GM19239 (cell line): ENCODE results near the gene FHIT.
"Not testable (repeated sequence)": the region's sequence is repeated elsewhere in the genome, so short reads cannot be mapped to it uniquely, and the experiment has no call there.

ENCODE experiments used
- DNase-seq: peaks from one replicate; pipeline ENCODE4 v3.0.0; 2011; ENCODE audit warnings: low spot score; ENCODE audit not compliant: insufficient read length
- FAIRE-seq: peaks from 2 replicates; lab custom pipeline; 2011; peaks lifted over from hg19 to GRCh38; lab: Jason Lieb, UNC

Gene FHIT

DNA sequence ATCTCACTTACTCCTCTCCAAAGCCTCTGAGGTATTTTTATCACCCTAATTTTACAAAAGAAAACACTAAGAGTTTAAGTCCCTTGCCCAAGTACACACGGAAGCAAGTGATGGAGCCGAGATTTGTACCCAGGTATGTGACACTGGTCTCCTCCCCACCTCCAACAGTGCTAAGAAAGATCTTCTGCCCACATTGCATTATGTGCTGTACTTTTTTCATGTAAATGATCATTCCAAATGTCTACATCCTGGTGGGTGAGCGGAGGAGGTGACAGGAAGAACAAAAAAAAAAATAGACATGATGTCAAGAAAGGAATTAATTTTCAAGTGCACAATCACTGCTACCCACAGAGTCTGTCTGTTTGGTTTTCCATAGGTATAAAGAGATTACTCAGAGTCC lies 694.1 kb downstream of the FHIT start:
- FAIRE-seq: no peak

DNA sequence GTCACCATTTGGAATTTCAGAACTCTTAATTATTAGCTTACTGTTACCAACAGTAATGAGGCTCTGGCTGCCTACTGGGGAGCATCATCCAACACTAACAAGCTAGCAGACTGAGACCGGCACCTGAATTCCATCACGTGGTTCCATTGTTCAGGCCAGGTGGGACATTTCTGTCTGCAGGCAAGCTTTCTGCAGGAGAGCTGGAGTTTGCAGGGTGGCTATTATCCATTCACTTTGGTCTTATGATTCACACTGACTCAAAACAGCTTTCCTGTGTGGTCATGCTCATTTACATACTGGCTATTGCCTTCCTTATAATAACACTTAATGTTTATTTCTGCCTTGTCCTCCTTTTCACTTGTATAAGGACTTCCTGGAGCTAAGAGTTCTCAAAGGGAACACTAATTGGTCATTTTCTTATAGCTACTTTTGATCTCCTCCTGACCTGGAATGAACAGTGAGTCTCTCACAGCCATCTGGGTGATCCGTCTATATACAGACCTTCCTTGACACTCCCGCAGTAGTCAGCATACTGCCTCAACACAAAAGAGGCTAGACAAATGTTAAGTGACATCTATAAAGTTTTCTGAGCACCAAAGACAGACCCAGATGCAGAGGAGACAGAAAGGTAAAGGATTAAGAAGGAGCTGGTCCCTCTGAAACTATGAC lies 695.4 kb downstream of the FHIT start:
- DNase-seq (peak; percentile 18), FAIRE-seq (peak; percentile 79)

More for the DNA sequence above, 694.1 kb downstream of the FHIT start:
- no peak for DNase-seq

DNA sequence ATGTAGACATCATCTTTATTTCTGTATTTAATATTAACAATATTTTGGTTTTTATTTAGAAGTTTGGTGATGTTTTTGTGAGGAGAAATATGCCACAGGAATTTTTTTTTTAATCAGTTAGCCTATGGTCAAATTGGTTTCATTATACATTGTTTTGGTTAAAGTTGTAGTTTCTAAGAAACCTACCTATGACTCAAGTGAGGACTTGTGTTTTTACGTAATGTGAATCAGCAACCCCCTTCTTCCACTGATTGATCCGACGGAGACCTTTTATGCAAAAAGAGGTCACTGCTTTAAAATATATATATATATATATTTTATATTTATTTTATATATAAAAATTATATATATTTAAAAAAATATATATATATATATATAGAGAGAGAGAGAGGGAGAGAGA lies 698.1 kb downstream of the FHIT start:
- no peak for DNase-seq
- FAIRE-seq: no peak

DNA sequence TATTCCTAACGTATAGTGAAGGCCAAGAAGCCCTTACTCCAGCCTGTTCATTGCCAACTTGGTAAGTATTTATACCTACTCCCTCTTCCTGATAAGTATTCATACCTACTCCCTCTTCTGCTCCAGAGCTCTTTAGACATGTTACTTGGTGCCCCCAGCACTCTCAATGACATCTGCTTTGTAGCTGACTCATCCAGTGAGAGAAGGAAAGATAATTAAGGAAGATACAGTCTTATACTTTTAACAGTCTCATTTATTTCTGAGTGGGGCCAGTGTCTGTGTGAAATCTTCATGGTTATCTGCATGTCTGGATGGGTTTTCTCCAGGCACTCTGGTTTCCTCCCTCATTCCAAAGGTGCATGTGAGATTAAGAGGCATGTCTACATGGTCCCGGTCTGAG lies 698.7 kb downstream of the FHIT start:
- FAIRE-seq: no peak
- DNase-seq: no peak

DNA sequence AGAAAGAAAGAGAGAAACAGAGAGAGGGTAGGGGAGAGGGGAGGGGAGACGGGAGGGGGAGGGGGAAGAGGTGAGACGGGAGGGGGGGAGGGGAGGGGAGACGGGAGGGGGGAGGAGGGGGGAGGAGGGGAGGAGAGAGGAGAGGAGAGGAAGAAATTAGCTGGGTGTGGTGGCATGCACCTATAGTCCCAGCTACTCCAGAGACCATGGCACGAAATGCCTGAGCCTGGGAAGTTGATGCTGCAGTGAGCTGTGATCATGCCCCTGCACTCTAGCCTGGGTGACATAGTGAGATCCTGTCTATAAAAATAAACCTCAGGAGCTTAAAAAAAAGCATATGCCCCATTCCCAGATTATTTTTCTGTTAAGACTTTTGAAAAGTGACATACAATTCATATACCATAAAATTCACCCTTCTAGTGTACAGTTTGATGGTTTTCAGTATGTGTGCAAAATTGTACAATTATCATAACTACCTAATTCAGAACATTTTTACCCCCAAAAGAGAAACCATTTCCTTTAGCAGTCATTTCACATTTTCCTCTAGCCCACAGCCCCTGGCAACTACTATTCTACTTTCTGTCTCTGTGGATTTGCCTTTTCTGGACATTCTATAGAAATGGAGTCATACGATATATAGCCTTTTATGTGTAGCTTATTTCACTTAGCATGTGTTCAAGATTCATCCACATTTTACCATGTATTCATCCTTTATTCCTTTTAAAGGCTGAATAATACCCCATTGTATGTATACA lies 699.6 kb downstream of the FHIT start:
- FAIRE-seq: no peak
- no peak for DNase-seq

DNA sequence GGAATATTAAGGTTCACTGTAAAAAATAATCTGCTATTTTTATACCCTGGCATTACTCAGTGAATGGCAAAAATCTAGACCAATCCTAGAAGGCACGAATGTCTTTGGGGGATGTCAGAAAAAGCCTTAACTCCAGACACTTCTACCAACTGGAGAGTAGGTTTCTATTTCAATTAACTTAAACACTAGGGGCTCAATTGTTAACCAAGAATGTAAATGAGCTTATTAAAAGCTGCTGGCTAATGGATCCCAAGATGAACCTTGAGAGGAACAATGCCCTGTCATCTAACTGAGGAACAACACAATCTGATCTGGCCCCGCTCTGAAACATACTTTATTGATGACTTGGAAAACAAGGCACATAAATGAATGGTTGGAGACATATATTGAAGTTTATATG lies 701.4 kb downstream of the FHIT start:
- DNase-seq (no peak), FAIRE-seq (no peak)

DNA sequence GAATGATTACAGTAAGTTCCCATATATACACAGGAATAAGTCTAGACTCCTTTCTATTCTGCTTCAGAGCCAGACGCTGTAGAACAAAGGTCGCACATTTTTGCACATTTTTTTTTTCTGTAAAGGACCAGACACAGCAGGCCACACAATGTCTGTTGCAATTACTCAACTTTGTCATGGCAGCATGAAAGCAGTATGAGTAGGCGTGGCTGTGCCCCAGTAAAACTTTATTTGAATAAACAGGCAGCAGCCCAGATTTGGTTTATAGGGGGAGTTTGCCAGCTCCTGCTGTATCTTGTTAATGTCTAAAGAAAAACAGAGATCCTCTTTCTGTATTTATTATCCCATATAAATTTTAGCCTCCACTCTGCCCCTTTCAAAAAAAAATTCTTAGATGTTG lies 708.3 kb downstream of the FHIT start:
- DNase-seq: no peak
- FAIRE-seq: no peak

DNA sequence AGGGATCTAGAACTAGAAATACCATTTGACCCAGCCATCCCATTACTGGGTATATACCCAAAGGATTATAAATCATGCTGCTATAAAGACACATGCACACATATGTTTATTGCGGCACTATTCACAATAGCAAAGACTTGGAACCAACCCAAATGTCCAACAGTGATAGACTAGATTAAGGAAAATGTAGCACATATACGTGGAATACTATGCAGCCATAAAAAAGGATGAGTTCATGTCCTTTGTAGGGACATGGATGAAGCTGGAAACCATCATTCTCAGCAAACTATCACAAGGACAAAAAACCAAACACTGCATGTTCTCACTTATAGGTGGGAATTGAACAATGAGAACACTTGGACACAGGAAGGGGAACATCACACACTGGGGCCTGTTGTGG lies 711.9 kb downstream of the FHIT start:
- FAIRE-seq, DNase-seq: not testable (repeated sequence)

DNA sequence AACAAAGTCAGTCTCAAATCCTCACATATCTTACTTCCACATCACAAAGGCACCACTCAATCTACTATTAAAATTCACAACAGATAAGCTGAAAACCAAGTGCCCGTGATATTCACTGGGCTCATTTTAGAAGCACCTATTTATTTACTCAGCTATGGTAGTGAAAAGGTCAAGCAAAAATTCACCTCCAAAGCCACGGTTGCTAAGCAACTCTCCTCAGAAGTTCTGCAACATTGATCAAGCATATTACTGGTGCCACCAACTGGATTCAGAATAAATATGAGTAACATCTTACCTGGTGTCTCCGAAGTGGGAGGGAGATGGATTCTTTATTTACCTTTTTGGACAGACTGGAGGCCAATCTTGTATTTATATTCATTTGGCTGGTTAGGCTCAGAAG lies 714.8 kb downstream of the FHIT start:
- no peak for DNase-seq
- FAIRE-seq: no peak

DNA sequence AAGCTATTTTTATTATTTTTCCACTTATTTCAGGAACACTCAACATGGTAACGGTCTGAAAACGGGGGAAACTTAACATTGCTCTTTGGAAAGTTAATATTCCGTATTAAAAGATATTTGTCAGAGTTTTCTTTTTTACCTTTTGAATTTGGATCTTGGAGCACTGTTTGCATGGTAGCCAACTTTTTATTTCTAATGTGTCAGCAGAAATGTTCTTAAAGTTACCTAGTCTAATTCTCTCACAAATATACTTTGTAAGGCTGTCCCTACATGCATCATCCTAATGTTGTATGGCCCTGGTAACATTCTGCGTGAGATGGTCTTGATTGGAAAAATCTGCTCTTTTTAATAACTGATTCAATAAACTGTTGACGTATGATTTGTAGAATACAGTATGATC lies 719.5 kb downstream of the FHIT start:
- no peak for FAIRE-seq
- DNase-seq: no peak

DNA sequence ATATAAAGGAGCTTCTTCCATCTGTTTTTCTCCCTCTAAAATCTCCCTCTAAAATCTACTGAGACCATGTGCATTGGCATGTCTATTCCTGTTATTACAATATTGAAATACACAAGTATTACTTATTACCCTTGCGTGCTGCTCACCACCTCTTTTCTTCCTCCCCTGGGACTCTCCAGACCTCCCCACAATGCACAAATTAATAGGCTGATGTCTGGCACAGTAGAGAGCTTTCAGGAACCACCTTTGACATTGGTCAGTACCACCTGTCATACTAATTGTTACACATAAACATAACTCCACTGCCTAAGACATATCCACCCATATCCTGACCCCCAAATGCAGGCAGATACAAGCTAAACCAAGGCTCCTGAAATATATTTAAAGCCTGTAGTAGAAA lies 722.6 kb downstream of the FHIT start:
- FAIRE-seq: no peak

DNA sequence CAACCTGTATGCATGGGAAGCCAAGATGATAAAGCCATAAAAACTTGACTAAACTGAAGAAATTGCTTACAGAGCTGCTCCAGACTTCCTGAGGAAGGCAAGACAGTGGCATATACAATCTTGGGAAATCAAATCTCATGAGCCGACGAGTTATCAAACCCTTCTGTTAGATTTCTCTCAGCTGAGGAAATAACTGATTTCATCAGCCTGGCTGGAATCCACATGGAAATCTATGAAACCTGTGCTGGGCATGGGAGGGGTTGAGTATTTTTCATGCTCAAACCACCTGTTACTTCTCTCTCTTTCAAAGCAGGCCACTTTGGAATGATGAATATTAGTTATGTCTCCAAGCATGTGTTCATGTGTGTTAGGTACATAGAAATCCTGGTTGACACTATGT lies 727.7 kb downstream of the FHIT start:
- FAIRE-seq (no peak), DNase-seq (no peak)

More for the DNA sequence above, 722.6 kb downstream of the FHIT start:
- no peak for DNase-seq

DNA sequence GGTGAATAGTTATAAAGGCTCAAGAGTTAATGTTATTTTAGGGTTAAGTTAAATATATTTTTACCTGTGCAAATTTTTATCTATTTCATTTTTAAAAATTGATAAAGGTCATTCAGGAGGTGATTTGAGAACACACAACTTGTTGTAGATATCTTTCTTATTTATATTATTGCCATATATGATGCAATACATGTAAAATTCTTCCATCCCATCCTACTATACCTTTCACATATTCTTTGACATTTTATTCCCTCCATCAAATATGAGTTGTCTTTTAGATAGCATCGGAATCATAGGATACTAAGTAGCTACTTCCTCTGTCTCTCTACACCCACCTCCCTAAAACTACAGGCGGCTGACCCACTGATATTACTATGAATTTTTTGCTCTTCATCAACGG lies 734.1 kb downstream of the FHIT start:
- DNase-seq (no peak), FAIRE-seq (no peak)

DNA sequence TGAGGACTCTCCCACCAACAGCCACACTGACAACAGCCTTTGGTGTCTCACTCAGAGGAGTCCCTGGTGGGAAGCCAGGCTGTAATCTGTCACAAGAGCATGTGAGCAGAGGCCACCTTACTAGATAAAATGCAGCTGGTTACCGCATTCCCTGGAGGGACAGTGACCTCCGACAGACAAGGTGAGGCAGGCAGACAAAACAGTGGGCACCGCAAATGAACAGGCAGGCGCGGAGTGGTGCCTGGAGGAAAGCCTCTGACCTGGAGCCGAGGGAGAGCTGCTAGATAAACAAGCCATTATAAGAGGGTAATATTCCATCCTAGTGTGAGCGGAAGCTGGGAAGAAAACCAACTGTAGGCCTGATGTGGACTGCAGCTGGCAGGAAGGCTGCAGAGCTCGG lies 736.4 kb downstream of the FHIT start:
- FAIRE-seq: no peak
- no peak for DNase-seq

DNA sequence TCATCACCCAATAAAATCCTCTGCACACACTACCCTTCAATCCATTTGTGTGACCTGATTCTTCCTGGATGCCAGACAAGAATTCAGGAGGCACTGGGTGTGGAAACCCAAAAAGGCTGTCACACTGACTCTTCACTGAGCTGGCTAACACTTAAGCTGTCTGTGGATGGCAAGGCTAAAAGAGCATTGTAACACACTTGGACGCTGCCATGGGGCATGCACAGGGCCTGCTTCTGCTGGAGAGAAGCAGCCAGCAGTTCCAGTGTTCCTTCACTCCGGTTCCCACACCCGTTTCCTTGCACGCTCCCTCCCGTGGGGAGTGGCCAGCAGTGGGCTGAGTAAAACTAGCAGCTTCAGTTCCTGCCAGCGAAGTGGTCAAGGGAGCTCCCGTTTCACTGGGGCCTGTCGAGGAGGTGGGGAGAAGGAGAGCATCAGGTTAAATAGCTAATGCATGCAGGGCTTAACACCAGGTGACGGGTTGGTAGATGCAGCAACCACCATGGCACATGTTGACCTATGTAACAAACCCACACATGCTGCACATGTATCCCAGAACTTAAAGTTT lies 737.1 kb downstream of the FHIT start:
- FAIRE-seq: no peak
- DNase-seq: no peak

DNA sequence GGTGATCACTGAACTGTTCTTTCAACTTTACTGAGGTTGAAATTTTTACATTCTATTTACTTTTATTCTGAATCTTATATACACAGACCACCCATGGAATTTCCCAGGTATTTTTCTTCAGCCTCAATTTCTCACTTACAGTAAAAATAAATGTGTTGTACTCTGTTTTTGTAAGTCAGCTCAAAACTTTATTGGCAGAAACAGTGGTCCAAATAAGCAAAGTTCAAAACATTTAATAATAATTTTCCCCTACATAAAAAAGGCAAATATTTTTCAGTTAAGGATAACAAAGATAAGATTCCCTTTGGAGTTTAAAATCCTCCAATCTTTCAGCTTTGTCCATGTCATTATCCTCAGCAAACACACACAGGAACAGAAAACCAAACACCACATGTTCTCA lies 738.0 kb downstream of the FHIT start:
- FAIRE-seq (no peak), DNase-seq (no peak)

DNA sequence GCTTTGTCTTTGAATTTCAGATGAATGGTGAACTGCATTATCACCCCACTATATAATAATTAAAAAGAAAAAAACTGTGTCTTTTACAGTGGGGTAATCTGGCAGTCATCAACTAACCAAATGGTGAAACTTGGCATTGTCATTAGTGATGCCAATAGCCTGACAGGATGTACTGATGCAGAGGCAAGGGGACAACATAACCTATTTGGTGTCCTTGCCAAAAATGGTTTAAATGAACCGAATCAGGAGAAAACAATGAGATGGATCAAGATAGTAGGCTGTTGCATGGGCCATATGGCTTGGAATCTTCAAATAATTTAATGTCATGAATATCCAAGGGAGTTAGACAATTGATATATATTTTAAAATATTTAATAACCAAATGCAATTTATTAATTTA lies 738.7 kb downstream of the FHIT start:
- FAIRE-seq (no peak), DNase-seq (no peak)

DNA sequence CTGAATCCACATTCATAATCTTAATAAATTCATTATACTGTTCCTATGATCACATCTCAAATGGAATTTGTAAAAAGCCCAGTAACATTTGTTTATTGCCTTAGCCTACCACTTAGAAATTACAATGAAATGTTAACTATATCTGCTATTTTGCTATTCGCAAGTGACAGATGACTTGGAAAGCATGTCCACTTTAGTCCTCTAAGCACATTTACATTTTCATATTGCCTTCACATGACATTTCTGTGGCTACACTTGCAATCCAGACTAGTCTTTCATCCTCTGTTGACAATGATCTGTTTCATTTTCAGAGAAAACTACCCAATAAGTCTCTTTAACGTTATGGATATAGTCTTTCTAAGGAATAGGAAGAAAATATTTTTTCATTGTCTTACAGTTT lies 741.8 kb downstream of the FHIT start:
- DNase-seq (no peak), FAIRE-seq (no peak)

DNA sequence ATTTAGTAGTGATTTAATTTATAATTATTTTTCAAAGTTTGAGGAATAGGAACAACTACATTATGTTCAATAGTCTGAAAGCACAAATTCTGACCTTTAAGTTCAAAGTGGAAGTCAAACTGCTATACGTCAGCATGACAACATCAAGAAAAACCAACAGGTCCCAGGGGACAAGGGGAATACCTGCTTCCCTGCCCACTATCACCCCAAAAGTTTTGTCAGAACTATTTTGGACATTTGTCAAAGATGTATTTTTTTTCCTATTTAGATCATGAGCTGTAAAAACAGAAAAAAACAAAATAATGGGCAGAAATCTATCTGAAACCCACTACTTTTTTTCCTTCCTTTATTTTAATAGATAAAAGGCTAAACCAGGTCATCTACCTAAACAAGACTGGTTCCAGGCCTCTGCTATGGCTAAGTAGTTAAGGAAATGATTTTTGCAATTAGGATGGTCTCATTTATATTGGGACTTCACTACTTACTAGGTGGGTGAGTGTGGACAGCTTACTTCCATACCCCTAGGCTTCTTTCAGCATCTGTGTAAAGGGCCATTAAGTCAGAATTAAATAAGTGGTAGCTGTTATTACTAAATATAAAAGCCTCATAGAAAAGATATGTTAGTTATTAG lies 746.3 kb downstream of the FHIT start:
- FAIRE-seq: no peak
- no peak for DNase-seq

DNA sequence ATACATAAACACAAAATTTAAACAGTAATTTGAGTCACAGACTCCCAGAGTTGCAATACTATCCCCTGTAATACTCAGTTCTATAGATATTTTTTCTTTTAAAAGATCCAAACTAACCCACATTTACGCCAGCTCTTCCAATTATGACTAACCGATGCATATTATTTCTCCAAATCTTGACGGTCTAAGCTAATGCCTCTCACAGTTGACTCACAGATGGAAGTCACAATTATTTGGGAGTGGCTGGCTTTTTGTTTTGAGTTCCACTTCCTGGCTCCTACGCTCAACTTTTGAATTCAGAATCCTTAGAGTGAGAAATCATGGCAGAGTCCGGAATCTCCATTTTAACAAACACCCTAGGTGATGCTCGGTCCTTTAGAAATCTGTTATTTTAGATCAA lies 749.9 kb downstream of the FHIT start:
- FAIRE-seq (no peak), DNase-seq (no peak)

DNA sequence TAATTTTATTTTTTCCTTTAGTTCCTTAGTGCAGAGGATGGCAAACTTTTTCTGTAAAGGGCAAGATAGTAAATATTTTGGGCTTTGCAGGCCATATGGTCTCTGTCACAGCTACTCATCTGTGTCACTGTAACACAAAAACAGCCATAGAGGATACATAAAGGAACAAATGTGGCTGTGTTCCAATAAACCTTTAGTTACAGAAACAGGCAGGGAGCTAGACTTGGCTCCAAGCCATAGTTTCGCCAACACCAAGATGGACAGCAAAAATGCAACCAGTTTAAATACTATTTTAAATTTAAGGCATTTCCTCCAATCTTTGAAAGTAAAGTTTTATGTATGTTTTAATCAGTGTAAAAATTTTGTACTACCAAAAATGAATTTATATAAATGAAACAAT lies 753.4 kb downstream of the FHIT start:
- DNase-seq (no peak), FAIRE-seq (no peak)
